GM23338 (cell line): ENCODE measurements around the gene KATNAL2.

ENCODE experiments used
- CREB1 ChIP-seq: fragments of 250-450 bp; sonication (Bioruptor Pico); IDR thresholded peaks from 2 replicates; pipeline ENCODE4 v1.5.0; 2020; ENCODE audit warnings: low read depth, mild to moderate bottlenecking, moderate library complexity
- EZH2 ChIP-seq: fragments of 200-600 bp; sonication (generic); IDR thresholded peaks from one replicate; pipeline ENCODE4 v1.8.0; 2017; ENCODE audit warnings: antibody characterized with exemption, mild to moderate bottlenecking, low read depth; ENCODE audit not compliant: unreplicated experiment
- EZH2phosphoT487 ChIP-seq: fragments of 200-600 bp; sonication (generic); IDR thresholded peaks from one replicate; pipeline ENCODE4 v1.8.1; 2018; ENCODE audit warnings: antibody characterized with exemption; ENCODE audit not compliant: unreplicated experiment
- JUNB ChIP-seq: IDR thresholded peaks from one replicate; pipeline ENCODE4 v1.6.1; 2016; ENCODE audit warnings: antibody characterized with exemption; ENCODE audit not compliant: unreplicated experiment
- POLR2AphosphoS5 ChIP-seq: IDR thresholded peaks from 2 replicates; pipeline ENCODE4 v1.6.1; 2016; ENCODE audit warnings: antibody characterized with exemption, low read depth
- ZNF331 ChIP-seq: fragments of 250-450 bp; sonication (Bioruptor Pico); IDR thresholded peaks from 2 replicates; pipeline ENCODE4 v1.5.0; 2020; ENCODE audit warnings: low read depth, mild to moderate bottlenecking, moderate library complexity
- TF ChIP-seq, protein P1 (sequence below), 2 experiments: fragments of 200-600 bp in 1 of 2; sonication (generic) in 1 of 2; conservative IDR thresholded peaks; 2 replicates each; pipeline versions ENCODE4 v1.5.1 to v1.6.1; 2016 to 2017; ENCODE audit warnings: antibody characterized with exemption in 2 of 2, low read depth in 2 of 2, mild to moderate bottlenecking in 2 of 2, moderate library complexity in 1 of 2
- TF ChIP-seq, protein P2 (sequence below): IDR thresholded peaks from one replicate; pipeline ENCODE4 v1.6.1; 2018; ENCODE audit warnings: antibody characterized with exemption; ENCODE audit not compliant: unreplicated experiment
- TF ChIP-seq, protein P3 (sequence below): IDR thresholded peaks from 2 replicates; pipeline ENCODE4 v1.6.1; 2016; ENCODE audit warnings: antibody characterized with exemption

DNA sequence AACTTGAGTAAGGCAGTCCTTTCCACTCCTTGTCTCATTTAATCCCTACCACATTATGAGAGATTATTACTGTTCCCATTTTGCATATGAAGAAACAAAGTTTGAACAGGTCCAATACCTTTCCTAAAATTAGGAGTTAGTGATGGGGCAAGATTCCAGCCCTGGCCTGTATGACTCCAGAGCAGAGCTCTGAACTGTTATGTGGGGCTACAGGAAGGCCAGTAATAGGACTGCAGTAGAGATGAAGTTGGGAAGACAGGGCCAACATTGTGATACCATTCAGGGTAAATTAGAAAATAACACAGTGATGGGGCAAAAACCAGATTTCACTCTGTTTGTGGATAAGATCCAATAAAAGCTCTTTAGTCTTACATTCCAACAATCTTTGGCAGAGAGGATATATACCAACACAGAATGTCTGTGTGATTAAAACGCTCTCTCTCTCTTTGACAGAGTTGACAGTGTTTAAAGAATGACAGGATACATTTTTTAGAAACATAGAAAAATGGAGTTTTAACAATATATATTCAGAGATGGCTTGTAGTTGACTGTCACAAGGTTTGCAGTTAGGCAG, 22.7 kb downstream of the KATNAL2 start:
- TF ChIP-seq, protein P1, sequence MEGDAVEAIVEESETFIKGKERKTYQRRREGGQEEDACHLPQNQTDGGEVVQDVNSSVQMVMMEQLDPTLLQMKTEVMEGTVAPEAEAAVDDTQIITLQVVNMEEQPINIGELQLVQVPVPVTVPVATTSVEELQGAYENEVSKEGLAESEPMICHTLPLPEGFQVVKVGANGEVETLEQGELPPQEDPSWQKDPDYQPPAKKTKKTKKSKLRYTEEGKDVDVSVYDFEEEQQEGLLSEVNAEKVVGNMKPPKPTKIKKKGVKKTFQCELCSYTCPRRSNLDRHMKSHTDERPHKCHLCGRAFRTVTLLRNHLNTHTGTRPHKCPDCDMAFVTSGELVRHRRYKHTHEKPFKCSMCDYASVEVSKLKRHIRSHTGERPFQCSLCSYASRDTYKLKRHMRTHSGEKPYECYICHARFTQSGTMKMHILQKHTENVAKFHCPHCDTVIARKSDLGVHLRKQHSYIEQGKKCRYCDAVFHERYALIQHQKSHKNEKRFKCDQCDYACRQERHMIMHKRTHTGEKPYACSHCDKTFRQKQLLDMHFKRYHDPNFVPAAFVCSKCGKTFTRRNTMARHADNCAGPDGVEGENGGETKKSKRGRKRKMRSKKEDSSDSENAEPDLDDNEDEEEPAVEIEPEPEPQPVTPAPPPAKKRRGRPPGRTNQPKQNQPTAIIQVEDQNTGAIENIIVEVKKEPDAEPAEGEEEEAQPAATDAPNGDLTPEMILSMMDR (conservative IDR thresholded peaks at IDR 0.05; ENCODE audit: low read depth in 2 of 2) = no peak
- TF ChIP-seq EZH2phosphoT487 (no peak), EZH2 (no peak), POLR2AphosphoS5 (no peak), JUNB (no peak), CREB1 (CRISPR knock-in tag) (no peak), ZNF331 (CRISPR knock-in tag) (no peak)
- TF ChIP-seq, protein P2, sequence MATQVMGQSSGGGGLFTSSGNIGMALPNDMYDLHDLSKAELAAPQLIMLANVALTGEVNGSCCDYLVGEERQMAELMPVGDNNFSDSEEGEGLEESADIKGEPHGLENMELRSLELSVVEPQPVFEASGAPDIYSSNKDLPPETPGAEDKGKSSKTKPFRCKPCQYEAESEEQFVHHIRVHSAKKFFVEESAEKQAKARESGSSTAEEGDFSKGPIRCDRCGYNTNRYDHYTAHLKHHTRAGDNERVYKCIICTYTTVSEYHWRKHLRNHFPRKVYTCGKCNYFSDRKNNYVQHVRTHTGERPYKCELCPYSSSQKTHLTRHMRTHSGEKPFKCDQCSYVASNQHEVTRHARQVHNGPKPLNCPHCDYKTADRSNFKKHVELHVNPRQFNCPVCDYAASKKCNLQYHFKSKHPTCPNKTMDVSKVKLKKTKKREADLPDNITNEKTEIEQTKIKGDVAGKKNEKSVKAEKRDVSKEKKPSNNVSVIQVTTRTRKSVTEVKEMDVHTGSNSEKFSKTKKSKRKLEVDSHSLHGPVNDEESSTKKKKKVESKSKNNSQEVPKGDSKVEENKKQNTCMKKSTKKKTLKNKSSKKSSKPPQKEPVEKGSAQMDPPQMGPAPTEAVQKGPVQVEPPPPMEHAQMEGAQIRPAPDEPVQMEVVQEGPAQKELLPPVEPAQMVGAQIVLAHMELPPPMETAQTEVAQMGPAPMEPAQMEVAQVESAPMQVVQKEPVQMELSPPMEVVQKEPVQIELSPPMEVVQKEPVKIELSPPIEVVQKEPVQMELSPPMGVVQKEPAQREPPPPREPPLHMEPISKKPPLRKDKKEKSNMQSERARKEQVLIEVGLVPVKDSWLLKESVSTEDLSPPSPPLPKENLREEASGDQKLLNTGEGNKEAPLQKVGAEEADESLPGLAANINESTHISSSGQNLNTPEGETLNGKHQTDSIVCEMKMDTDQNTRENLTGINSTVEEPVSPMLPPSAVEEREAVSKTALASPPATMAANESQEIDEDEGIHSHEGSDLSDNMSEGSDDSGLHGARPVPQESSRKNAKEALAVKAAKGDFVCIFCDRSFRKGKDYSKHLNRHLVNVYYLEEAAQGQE = no peak
- TF ChIP-seq, protein P3, sequence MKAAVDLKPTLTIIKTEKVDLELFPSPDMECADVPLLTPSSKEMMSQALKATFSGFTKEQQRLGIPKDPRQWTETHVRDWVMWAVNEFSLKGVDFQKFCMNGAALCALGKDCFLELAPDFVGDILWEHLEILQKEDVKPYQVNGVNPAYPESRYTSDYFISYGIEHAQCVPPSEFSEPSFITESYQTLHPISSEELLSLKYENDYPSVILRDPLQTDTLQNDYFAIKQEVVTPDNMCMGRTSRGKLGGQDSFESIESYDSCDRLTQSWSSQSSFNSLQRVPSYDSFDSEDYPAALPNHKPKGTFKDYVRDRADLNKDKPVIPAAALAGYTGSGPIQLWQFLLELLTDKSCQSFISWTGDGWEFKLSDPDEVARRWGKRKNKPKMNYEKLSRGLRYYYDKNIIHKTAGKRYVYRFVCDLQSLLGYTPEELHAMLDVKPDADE = no peak
